ENCODE data around the gene GPR158.

Gene GPR158

DNA sequence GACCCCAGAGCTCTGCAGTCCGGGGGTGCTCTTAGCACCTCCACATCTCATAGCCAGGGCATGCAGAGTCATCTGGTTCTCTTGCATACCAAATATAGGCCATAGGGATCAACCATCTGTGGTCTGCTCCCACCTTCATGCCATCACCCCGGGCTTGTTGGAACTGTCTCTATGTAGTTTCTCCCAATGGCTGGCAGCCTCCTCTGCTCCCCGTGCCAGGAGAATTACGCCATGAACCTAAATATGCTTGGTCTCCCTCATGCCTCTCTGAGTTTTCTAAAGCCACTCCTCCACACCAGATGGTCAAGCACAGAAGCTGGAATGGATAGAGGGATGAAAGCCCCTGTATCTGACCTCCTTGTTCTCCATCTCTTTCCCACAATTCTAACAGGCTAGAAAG lies 456.7 kb downstream of the GPR158 start:
- TF ChIP-seq, protein P1, sequence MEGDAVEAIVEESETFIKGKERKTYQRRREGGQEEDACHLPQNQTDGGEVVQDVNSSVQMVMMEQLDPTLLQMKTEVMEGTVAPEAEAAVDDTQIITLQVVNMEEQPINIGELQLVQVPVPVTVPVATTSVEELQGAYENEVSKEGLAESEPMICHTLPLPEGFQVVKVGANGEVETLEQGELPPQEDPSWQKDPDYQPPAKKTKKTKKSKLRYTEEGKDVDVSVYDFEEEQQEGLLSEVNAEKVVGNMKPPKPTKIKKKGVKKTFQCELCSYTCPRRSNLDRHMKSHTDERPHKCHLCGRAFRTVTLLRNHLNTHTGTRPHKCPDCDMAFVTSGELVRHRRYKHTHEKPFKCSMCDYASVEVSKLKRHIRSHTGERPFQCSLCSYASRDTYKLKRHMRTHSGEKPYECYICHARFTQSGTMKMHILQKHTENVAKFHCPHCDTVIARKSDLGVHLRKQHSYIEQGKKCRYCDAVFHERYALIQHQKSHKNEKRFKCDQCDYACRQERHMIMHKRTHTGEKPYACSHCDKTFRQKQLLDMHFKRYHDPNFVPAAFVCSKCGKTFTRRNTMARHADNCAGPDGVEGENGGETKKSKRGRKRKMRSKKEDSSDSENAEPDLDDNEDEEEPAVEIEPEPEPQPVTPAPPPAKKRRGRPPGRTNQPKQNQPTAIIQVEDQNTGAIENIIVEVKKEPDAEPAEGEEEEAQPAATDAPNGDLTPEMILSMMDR (IDR thresholded peaks at IDR 0.05; ENCODE audit: insufficient read depth, missing control alignments) = no peak
- FAIRE-seq (no peak), DNase-seq (ENCODE audit: insufficient read length, low spot score) (no peak)

DNA sequence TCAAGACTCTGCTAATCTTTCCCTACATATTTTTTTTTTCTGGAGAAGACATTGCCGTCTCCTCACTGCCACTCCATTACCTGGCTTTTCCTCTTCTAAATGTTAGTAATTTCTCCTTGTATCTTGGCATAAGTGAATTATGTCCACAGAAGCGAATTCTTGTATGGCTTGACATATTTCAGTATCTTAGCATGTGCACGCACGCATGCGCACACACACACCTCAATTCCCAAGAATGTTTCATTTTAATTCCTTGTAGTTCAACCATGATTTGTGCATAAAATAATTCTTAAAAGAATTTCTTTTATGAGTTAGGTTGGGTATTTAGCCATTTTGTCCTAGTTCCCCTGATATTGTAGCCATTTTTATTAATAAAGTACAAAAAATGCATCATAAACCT lies 458.0 kb downstream of the GPR158 start:
- FAIRE-seq = no peak
- no peak for DNase-seq (ENCODE audit: insufficient read length, low spot score)

DNA sequence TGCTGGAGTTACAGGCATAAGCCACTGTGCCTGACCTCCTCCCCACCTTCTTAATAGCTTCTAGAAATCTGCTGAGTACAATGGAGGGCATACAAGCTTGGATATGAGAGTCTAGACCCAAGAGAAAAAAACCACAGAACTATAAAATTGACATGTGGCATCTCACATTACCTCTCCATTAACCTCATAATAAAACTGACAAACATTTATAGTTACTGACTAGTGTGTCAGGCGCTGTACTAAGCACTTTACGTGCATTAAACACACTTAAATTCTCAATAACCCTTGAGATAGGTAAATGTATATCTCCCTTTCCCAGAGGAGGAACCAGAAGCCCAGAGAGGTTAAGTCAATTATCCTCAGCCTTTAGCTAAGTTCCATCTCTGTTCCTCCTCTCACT lies 458.7 kb downstream of the GPR158 start:
- DNase-seq (ENCODE audit: insufficient read length, low spot score) = no peak
- FAIRE-seq = no peak
- TF ChIP-seq, protein P1 (IDR thresholded peaks at IDR 0.05; ENCODE audit: insufficient read depth, missing control alignments) = no peak

More for the DNA sequence above, 458.0 kb downstream of the GPR158 start:
- TF ChIP-seq, protein P1 (IDR thresholded peaks at IDR 0.05; ENCODE audit: insufficient read depth, missing control alignments) = no peak

DNA sequence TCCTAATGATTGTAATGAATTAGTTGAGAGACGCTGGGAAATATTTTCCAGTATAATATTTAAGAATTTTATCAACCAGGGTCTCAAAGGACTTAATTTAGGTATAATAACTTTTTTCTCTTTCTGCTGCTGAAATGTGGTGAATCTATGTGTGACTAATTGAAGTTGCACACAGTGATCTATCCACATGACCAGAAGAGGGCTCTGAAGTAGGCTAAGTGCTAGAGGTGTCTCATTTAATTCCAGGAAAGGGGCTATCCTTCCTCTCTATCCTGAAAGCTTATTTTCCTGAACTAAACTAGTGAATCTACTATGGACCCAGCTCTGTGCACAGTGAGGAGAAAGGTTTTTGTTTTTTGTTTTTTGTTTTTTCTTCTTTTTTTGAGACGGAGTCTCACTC lies 464.8 kb downstream of the GPR158 start:
- FAIRE-seq = no peak
- TF ChIP-seq, protein P1 (IDR thresholded peaks at IDR 0.05; ENCODE audit: insufficient read depth, missing control alignments) = no peak
- DNase-seq (ENCODE audit: insufficient read length, low spot score) = no peak

DNA sequence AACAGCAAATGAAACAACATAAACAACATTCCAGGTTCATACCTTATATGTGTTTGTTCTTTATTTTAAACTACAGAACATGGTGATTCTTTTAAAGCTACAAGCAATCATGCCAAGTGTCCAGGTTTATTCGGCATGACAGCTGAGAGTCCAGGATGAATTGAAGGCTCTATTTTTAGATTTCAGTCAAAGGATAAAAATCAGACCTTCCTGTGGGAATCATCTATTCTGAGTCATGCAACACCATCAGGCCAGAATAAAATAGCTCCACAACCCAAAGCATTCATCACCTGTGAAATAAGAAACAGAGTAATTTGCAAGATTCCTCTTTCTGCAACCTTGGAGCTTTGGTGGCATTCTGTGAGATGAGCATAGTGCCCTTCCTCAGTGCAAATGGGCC lies 466.8 kb downstream of the GPR158 start:
- FAIRE-seq (no peak), DNase-seq (ENCODE audit: insufficient read length, low spot score) (no peak)
- TF ChIP-seq, protein P1 (IDR thresholded peaks at IDR 0.05; ENCODE audit: insufficient read depth, missing control alignments) = no peak

DNA sequence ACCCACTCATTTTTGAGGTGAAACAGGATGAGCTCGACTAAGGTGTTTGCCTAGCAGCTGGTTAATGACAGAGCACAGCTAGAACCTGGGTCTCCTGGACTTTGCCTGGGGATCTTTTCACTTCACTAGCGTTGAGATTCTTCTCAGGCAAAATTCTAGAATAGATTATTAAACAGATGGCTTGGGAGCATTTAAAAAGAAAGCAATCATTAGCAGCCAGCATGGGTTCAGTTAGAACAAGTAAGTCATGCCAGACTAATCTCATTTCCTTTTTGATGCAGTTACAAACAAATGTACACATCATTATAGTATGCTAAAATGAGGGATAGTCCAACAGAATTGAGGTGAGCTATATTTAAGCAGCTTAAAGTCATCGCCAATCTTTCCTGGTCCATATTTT lies 467.9 kb downstream of the GPR158 start:
- TF ChIP-seq, protein P1 (IDR thresholded peaks at IDR 0.05; ENCODE audit: insufficient read depth, missing control alignments) = no peak
- DNase-seq (ENCODE audit: insufficient read length, low spot score) (no peak), FAIRE-seq (no peak)

DNA sequence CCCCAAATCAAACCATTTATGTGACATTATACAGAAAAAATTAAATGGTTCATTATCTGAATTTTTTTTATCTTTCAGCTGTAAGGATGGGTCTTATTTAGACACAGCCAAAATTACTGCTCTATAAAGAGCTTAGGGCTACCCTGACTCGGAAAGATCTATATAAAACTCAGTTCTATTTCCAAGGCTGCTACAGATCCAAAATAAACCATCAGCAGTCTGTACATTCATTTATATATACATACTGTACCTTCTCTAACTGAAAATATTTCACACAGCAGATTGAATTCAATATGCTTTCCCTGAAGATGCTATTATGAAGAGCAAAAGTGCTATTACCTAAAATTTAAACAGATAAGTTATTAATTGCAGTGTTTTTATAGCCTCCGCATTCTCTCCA lies 471.6 kb downstream of the GPR158 start:
- no peak for DNase-seq (ENCODE audit: insufficient read length, low spot score)
- FAIRE-seq = no peak
- TF ChIP-seq, protein P1 (IDR thresholded peaks at IDR 0.05; ENCODE audit: insufficient read depth, missing control alignments) = no peak
